HG02610 (cell line): Measurements from ENCODE around the gene CLDN3.

Experiments used
- ATAC-seq: cut with Tn5 transposase; IDR thresholded peaks from one replicate; pipeline ENCODE4 v1.9.1; 2021; ENCODE audit warnings: mild to moderate bottlenecking, moderate library complexity; ENCODE audit not compliant: unreplicated experiment

Gene CLDN3

GRCh38 chr7:73773700-73774517 lies 3.8 kb upstream of the CLDN3 start:
- no peak for ATAC-seq

- no peak for ATAC-seq
Measured at GRCh38 chr7:73770860-73771670, 995 bp upstream of the CLDN3 start.

- ATAC-seq: no peak
Measured at GRCh38 chr7:73769481-73770001, 529 bp downstream of the CLDN3 start.

GRCh38 chr7:73768641-73769480 lies 1.2 kb downstream of the CLDN3 start:
- ATAC-seq: no peak

GRCh38 chr7:73766556-73767229 lies 3.4 kb downstream of the CLDN3 start:
- ATAC-seq: no peak

GRCh38 chr7:73762659-73762999 lies 7.4 kb downstream of the CLDN3 start:
- ATAC-seq: no peak

GRCh38 chr7:73761854-73762658 lies 8.0 kb downstream of the CLDN3 start:
- no peak for ATAC-seq

- no peak for ATAC-seq
Measured at GRCh38 chr7:73758581-73759138, 11.4 kb downstream of the CLDN3 start.

- no peak for ATAC-seq
Measured at GRCh38 chr7:73749931-73750776, 19.9 kb downstream of the CLDN3 start.

GRCh38 chr7:73746378-73746777 lies 23.7 kb downstream of the CLDN3 start:
- ATAC-seq: no peak

- no peak for ATAC-seq
Measured at GRCh38 chr7:73742753-73743641, 27.1 kb downstream of the CLDN3 start.

- ATAC-seq: no peak
Measured at GRCh38 chr7:73742338-73742752, 27.7 kb downstream of the CLDN3 start.

GRCh38 chr7:73741600-73741999 lies 28.5 kb downstream of the CLDN3 start:
- ATAC-seq: no peak

- ATAC-seq: no peak
Measured at GRCh38 chr7:73740771-73741170, 29.3 kb downstream of the CLDN3 start.

- no peak for ATAC-seq
Measured at GRCh38 chr7:73740212-73740611, 29.9 kb downstream of the CLDN3 start.

GRCh38 chr7:73739387-73739767 lies 30.7 kb downstream of the CLDN3 start:
- ATAC-seq: no peak

- ATAC-seq: peak; percentile 89
Measured at GRCh38 chr7:73738612-73739386, 31.3 kb downstream of the CLDN3 start, which contains the start of gene ABHD11. ABHD11 (minus strand) TSS chr7:73738802; CDS start chr7:73738770, 32 bp downstream.
